Stimulated activated CD4-positive, alpha-beta T cell treated with anti-CD3 and anti-CD28 coated beads, Interleukin-4, amount 100 ng/mL, for 1 hour (primary cell): ENCODE results near the gene MON1B.
"Not testable (repeated sequence)": the region's sequence is repeated elsewhere in the genome, so short reads cannot be mapped to it uniquely, and the experiment has no call there.

Source experiments
- DNase-seq: peaks from one replicate; pipeline ENCODE4 v3.0.0-alpha.2; 2020

MON1B gene

GRCh38 chr16:77199211-77199610, 8.2 kb downstream of the MON1B start, which contains the start of gene SYCE1L:
SYCE1L (plus strand) TSS chr16:77199408; CDS start chr16:77199452, 44 bp downstream.
- no peak for DNase-seq

DNA sequence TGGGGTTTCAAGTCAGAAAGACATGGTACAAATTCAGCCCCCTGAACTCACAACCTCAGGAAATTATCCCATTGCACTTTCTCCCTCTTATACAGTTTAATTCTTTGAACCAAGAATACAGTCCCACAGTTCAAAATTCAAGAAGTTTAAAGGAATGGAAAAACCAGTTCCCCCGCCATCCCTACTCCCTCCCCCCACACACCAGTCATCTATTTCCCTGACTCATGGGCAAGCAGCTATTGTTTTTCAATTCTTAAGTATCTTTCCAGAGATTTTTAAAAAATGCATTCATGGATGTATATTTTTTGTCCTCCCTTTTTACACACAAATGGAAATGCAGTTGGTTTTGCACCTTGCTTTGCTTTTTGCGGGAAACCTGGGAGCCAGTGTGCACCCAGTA, 15.5 kb downstream of the MON1B start:
- DNase-seq: no peak

DNA sequence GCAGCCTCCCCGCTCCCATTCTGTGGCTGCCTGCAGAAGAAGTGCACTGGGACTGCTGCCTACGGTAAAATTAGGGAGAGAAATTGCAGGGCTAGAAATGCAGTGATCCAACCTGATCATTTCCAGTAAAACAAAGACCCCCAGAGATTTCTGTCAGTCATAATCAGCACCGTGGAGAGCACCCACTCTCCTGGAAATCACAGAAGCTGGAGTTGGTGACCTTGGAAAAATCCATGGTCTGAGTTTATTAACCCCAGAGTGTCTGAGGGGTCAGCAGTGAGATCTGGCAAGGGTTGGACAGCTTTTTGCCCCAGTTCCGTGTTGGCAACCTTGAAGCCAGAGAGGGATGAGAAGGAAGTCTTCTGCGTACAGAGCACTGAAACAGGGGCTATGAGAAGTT, 16.0 kb downstream of the MON1B start:
- no peak for DNase-seq

- DNase-seq: no peak
These were observed 17.4 kb downstream of the MON1B start for GRCh38 chr16:77208382-77208781.

GRCh38 chr16:77211880-77212740, 21.1 kb downstream of the MON1B start:
- DNase-seq: peak; percentile 78

- peak; percentile 77 for DNase-seq
These were observed 22.0 kb downstream of the MON1B start for GRCh38 chr16:77212741-77213541.

DNA sequence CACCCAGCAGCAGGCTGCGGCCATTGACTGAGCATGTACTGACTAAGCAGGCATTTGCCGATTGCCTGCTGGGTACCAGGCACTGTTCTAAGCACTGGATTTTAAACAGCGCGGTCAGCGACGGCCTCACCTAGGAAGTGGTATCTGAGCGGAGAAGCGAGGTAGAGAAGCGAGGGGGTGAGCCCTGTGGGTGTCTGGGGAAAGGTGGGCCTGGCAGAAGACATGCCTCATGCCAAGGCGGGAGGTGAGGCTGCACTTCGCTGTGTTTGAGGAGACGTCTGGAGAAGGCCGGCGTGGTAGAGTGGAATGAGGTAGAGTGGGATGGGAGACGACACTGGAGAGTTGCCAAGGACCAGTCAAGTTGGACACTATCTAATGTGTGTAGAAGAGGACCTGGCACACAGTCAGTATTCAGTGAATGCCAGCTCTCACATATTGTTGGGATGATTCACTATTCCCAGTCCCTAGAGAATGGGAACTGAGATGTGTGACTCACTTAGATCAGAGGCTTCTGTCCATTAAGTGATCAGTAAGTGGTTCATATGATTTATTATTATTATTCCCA, 22.6 kb downstream of the MON1B start:
- no peak for DNase-seq

- DNase-seq: no peak
These were observed 23.6 kb downstream of the MON1B start for GRCh38 chr16:77214411-77215138.

- DNase-seq: no peak
These were observed 28.4 kb downstream of the MON1B start for GRCh38 chr16:77219437-77219836.

DNA sequence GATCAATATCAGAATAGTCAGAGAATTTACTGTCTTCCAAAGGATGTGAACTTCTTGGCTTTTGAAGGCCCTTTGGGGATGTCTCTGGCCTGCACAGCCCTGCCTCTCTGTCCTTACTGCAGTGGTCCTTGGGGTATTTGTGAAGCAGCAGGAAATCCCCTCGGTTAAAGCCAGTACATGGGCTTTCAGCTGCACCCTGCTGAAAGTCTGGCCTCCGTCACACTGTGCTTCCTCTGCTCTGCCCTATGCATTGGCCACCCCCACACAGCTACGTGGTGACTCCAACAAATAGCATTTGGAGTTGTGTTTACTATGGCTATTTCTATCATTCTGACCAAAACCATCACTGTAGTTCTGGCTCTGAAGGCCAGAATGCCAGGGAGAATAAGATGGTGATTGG, 29.4 kb downstream of the MON1B start:
- DNase-seq: no peak

- DNase-seq: no peak
These were observed 30.5 kb downstream of the MON1B start for GRCh38 chr16:77221482-77221881.

GRCh38 chr16:77223184-77223583, 32.2 kb downstream of the MON1B start:
- peak; percentile 21 for DNase-seq

DNA sequence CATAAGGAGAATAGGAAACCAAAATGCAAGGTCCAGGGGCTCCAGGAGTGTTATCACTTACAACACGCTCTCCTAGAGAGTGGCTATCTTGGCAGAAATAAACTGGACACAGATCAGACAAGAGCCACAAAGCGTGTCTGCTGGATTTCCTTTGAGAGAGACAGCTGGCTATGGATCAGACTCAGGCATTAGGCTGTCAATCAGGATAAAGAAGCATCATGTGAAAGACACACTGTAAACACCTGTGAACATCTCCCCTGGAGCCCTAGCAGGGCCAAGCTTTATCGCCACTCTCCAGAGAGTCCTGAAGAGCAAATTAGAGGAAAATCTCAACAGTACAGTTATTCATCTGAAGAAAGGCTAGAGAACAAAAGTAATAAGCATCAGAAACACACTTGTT, 34.2 kb downstream of the MON1B start:
- DNase-seq: no peak

DNA sequence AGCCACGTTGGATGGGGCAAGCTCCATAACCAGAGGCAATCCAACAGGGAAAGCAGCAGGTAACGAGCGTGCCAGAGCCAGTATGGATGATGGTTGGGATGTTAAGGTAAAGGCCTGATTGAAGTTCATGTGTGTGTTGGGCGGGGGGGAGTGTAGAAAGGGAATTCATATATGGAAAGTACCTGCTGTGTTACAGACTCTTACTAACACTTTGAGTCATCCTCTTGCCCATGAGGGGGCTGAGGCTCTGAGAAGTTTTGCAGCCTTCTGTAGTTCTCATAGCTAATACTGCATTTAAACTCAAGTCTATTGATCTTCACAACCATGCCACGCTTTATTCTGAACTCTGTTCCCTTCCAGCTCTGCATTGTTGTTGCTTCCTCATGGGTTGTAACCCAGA, 36.8 kb downstream of the MON1B start:
- DNase-seq: no peak

DNA sequence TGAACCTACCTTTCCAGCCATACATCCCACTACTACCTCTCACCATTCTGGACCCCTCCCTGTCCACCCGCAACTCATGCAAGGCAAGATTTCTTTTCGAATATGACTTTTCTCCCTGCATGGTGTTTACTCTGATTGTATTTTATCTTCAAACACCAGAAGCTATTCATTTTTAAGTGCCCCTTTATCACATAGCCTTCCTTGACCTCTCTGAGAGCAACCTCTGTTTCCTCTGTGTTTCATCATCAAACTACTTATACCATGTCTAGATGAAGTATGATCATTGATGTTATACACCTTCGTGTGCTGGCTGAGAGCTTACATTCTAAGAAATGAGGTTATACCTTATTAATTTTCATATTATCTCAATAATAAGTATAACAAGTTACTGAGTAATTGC, 40.1 kb downstream of the MON1B start:
- no peak for DNase-seq

DNA sequence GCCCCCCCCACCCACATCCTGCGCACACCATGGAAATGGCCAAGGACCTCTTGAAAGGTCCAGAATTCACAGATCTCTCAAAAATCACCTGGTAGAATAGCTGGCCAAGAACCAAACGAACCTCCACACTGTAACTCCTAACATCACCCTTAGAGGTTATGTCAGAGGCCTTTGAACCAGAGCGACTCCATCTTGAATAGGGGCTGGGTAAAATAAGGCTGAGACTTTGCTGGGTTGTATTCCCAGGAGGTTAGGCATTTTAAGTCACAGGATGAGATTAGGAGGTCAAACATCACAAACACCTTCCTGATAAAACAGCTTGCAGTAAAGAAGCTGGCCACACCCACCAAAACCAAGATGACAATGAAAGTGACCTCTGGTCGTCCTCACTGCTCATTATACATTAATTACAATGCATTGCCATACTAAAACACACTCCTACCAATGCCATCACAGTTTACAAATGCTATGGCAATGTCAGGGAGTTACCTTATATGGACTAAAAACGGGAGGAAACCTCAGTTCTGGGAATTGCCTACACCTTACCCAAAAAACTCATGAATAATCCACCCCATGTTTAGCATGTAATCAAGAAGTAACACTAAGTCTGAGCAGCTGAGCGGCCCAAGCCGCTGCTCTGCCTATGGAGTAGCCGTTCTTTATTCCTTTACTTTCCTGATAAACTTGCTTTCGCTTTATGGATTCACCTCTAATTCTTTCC, 43.0 kb downstream of the MON1B start:
- DNase-seq: no peak

- no peak for DNase-seq
These were observed 43.6 kb downstream of the MON1B start for GRCh38 chr16:77234611-77235010.

- peak; percentile 89 for DNase-seq
These were observed 45.1 kb downstream of the MON1B start for GRCh38 chr16:77236063-77236511.

DNA sequence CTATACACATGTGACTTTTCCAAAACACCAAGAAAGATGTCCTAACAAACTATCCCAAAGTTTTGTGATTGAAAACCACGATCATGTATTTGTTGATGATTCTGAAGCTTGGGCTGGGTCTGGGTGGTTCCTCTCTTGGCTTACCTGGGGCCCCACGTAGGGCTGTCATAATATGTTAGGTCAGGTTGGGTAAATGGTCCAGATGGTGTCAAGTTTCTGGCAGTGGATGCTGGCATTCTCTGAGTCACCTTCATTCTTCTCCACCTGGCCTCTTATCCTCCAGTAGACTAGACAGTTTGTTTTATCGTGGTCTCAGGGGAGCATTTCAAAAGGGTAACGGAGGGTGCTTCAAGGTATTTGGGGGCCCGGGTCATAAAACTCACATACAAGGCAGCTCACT, 47.6 kb downstream of the MON1B start:
- no peak for DNase-seq

GRCh38 chr16:77242471-77242870, 51.5 kb downstream of the MON1B start:
- DNase-seq: not testable (repeated sequence)

GRCh38 chr16:77246150-77246549, 55.2 kb downstream of the MON1B start:
- DNase-seq: no peak

DNA sequence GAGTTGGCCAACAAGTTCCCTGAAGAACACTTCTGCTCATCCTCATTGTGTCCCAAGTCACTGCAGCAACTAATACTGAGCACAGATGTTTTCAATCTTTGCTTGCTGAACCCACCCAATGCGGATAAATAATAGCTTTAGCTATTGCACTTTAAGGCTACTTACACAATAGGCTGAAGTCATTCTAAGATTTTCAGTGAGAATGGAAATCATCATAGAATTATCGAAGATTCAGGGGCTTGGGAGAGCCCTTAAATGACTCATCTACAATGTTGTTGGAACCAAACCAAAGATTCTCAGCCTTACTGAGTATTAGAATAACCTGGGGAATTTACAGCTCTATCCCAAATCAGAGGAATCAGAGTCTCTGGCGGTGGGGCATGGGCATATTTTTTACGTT, 59.4 kb downstream of the MON1B start:
- DNase-seq: no peak
